Measurements from ENCODE around the gene DIAPH3. TPM values are rescaled to one million over a fixed set of nuclear protein-coding genes. Genes with fewer than 3 reads are reported as not detected.

The DIAPH3 gene
- polyA plus RNA-seq, 2 of the 4 experiments (the other 2 are of a cell fraction): 10.8 to 13.6 TPM

GRCh38 chr13:59700281-59700680 lies 463.4 kb downstream of the DIAPH3 start:
- Histone ChIP-seq H3K4me3 (no peak overlapping the region), H3K27ac (no peak overlapping the region), H3K9me3 (no peaks in the 10 kb centered on the region), H3K4me2 (no peak overlapping the region), H3K4me1 (no peaks in the 10 kb centered on the region)
- 87% methylated on average over 2 of the region's 2 CpGs for WGBS (ENCODE audit: missing lambda C conversion rate)
- ChIA-PET POLR2A (no interaction called here), CTCF (no interaction called here)
- no peak for ATAC-seq
- TF ChIP-seq SMC3 (IDR thresholded peaks at IDR 0.05) (no peak), CTCF (IDR thresholded peaks at IDR 0.05) (no peak), RFX5 (IDR thresholded peaks at IDR 0.05) (no peak), CBX2 (IDR thresholded peaks at IDR 0.05; ENCODE audit: borderline replicate concordance, low read depth) (no peak), NPAS2 (CRISPR knock-in tag; IDR thresholded peaks at IDR 0.05; ENCODE audit: borderline replicate concordance) (no peak), BCL3 (IDR thresholded peaks at IDR 0.05) (no peak), RCOR1 (IDR thresholded peaks at IDR 0.05; ENCODE audit: low read depth, low read length) (no peak), BHLHE40 (IDR thresholded peaks at IDR 0.05; ENCODE audit: low read depth, low read length) (no peak), PBX3 (IDR thresholded peaks at IDR 0.05) (no peak), E2F6 (IDR thresholded peaks at IDR 0.05; ENCODE audit: borderline replicate concordance, low read depth) (no peak), TFCP2L1 (CRISPR knock-in tag; IDR thresholded peaks at IDR 0.05) (no peak), NR3C1 (IDR thresholded peaks at IDR 0.05) (no peak), MYC (IDR thresholded peaks at IDR 0.05; ENCODE audit: borderline replicate concordance, low read length) (no peak), EP300 (IDR thresholded peaks at IDR 0.05) (no peak)
- no peak for DNase-seq (ENCODE audit: low read depth in 1 of 2, low spot score in 1 of 2)
- no peak for FAIRE-seq

- no peak for DNase-seq (ENCODE audit: low read depth in 1 of 2, low spot score in 1 of 2)
- CTCF ChIA-PET: no interaction called here
- 90% methylated on average over 1 of the region's 1 CpG for WGBS (ENCODE audit: missing lambda C conversion rate)
- FAIRE-seq: no peak
- no peak for ATAC-seq
- Histone ChIP-seq H3K4me3 (no peak overlapping the region), H3K4me2 (no peak overlapping the region), H3K4me1 (peaks cover 11% of the 10 kb centered on the region), H3K27ac (no peak overlapping the region), H3K9me3 (no peaks in the 10 kb centered on the region)
- TF ChIP-seq RARB (CRISPR knock-in tag; IDR thresholded peaks at IDR 0.05) (no peak), RAD21 (conservative IDR thresholded peaks at IDR 0.05 in 1 of 2, IDR thresholded peaks at IDR 0.05 in 1 of 2) (no peak), MAX (IDR thresholded peaks at IDR 0.05) (no peak), USF2 (IDR thresholded peaks at IDR 0.05) (no peak), HEYL (CRISPR knock-in tag; IDR thresholded peaks at IDR 0.05) (no peak), SREBF2 (IDR thresholded peaks at IDR 0.05) (no peak), CBX8 (IDR thresholded peaks at IDR 0.05) (no peak), PHF8 (IDR thresholded peaks at IDR 0.05; ENCODE audit: borderline replicate concordance, low read depth) (no peak), NFE2L2 (conservative IDR thresholded peaks at IDR 0.05; ENCODE audit: low read length) (no peak), ESRRA (IDR thresholded peaks at IDR 0.05; ENCODE audit: borderline replicate concordance, low read length) (no peak)
- POLR2A ChIA-PET: interaction anchor here (0.6 kb wide), 1 partner anchor 16 kb away, joined by 3 read pairs; no protein-coding TSS in a partner anchor
Measured at GRCh38 chr13:59696271-59696670, 467.5 kb downstream of the DIAPH3 start.
